ENCODE measurements around the gene ZC3H7A.
A peak's percentile ranks its signal among the peaks of the same experiment; 100 is the strongest.

ZC3H7A gene

GRCh38 chr16:11780991-11781680 is 15.9 kb downstream of the ZC3H7A start:
- DNase-seq (ENCODE audit: low read depth in 1 of 2, low spot score in 1 of 2) = no peak

GRCh38 chr16:11779074-11779473 is 18.0 kb downstream of the ZC3H7A start:
- DNase-seq (ENCODE audit: low read depth in 1 of 2, low spot score in 1 of 2) = no peak

GRCh38 chr16:11774065-11774626 is 22.9 kb downstream of the ZC3H7A start:
- DNase-seq (ENCODE audit: low read depth in 1 of 2, low spot score in 1 of 2) = no peak

GRCh38 chr16:11768849-11769248 is 28.2 kb downstream of the ZC3H7A start:
- no peak for DNase-seq (ENCODE audit: low read depth in 1 of 2, low spot score in 1 of 2)

- no peak for DNase-seq (ENCODE audit: low read depth in 1 of 2, low spot score in 1 of 2)
Observed at GRCh38 chr16:11762431-11762830, 34.6 kb downstream of the ZC3H7A start.

- no peak for DNase-seq (ENCODE audit: low read depth in 1 of 2, low spot score in 1 of 2)
Observed at GRCh38 chr16:11759997-11760396, 37.1 kb downstream of the ZC3H7A start.

- DNase-seq (ENCODE audit: low read depth in 1 of 2, low spot score in 1 of 2) = no peak
Observed at GRCh38 chr16:11759163-11759834, 37.8 kb downstream of the ZC3H7A start.

GRCh38 chr16:11757671-11758545 is 39.1 kb downstream of the ZC3H7A start:
- DNase-seq (ENCODE audit: low read depth in 1 of 2, low spot score in 1 of 2) = no peak

GRCh38 chr16:11756248-11756647 is 40.8 kb downstream of the ZC3H7A start:
- no peak for DNase-seq (ENCODE audit: low read depth in 1 of 2, low spot score in 1 of 2)

- DNase-seq (ENCODE audit: low read depth in 1 of 2, low spot score in 1 of 2) = no peak
Observed at GRCh38 chr16:11755022-11755760, 41.9 kb downstream of the ZC3H7A start.

GRCh38 chr16:11752856-11753255 is 44.2 kb downstream of the ZC3H7A start:
- no peak for DNase-seq (ENCODE audit: low read depth in 1 of 2, low spot score in 1 of 2)

- no peak for DNase-seq (ENCODE audit: low read depth in 1 of 2, low spot score in 1 of 2)
Observed at GRCh38 chr16:11750056-11750455, 47.0 kb downstream of the ZC3H7A start.

- DNase-seq (ENCODE audit: low read depth in 1 of 2, low spot score in 1 of 2) = no peak
Observed at GRCh38 chr16:11748404-11749254, 48.4 kb downstream of the ZC3H7A start.

GRCh38 chr16:11747949-11748403 is 49.1 kb downstream of the ZC3H7A start:
- DNase-seq (ENCODE audit: low read depth in 1 of 2, low spot score in 1 of 2) = no peak

GRCh38 chr16:11744075-11744470 is 53.0 kb downstream of the ZC3H7A start:
- DNase-seq (ENCODE audit: low read depth in 1 of 2, low spot score in 1 of 2) = no peak

- no peak for DNase-seq (ENCODE audit: low read depth in 1 of 2, low spot score in 1 of 2)
Observed at GRCh38 chr16:11743308-11744074, 53.6 kb downstream of the ZC3H7A start.

GRCh38 chr16:11742536-11743307 is 54.3 kb downstream of the ZC3H7A start, which contains the start of gene TXNDC11:
TXNDC11 (minus strand) TSS chr16:11742857; CDS start chr16:11742730, 127 bp downstream.
- peak; percentile 99 for DNase-seq (ENCODE audit: low read depth in 1 of 2, low spot score in 1 of 2)

- DNase-seq (ENCODE audit: low read depth in 1 of 2, low spot score in 1 of 2) = peak; percentile 7 to 17
Observed at GRCh38 chr16:11742093-11742535, 54.9 kb downstream of the ZC3H7A start.
